ENCODE results near the gene C4orf50.

C4orf50 gene

GRCh38 chr4:5991405-5991804 lies 26.8 kb downstream of the C4orf50 start:
- DNase-seq = no peak

- DNase-seq = no peak
Measured at GRCh38 chr4:5990446-5991160, 27.6 kb downstream of the C4orf50 start.

- DNase-seq = no peak
Measured at GRCh38 chr4:5989236-5990225, 28.7 kb downstream of the C4orf50 start.

- no peak for DNase-seq
Measured at GRCh38 chr4:5988086-5988845, 30.0 kb downstream of the C4orf50 start.

- DNase-seq = no peak
Measured at GRCh38 chr4:5984843-5985242, 33.4 kb downstream of the C4orf50 start.

- no peak for DNase-seq
Measured at GRCh38 chr4:5982156-5982973, 35.9 kb downstream of the C4orf50 start.

GRCh38 chr4:5980436-5981155 lies 37.6 kb downstream of the C4orf50 start:
- no peak for DNase-seq

GRCh38 chr4:5979981-5980380 lies 38.2 kb downstream of the C4orf50 start:
- no peak for DNase-seq

- no peak for DNase-seq
Measured at GRCh38 chr4:5976921-5977320, 41.3 kb downstream of the C4orf50 start.

GRCh38 chr4:5976431-5976830 lies 41.8 kb downstream of the C4orf50 start:
- no peak for DNase-seq

- DNase-seq = no peak
Measured at GRCh38 chr4:5974321-5974720, 43.9 kb downstream of the C4orf50 start.

- DNase-seq = no peak
Measured at GRCh38 chr4:5973486-5974220, 44.6 kb downstream of the C4orf50 start.

GRCh38 chr4:5973033-5973432 lies 45.2 kb downstream of the C4orf50 start:
- DNase-seq = no peak

GRCh38 chr4:5972571-5972970 lies 45.7 kb downstream of the C4orf50 start:
- no peak for DNase-seq

- no peak for DNase-seq
Measured at GRCh38 chr4:5971078-5971450, 47.2 kb downstream of the C4orf50 start.

- DNase-seq = no peak
Measured at GRCh38 chr4:5970381-5971077, 47.7 kb downstream of the C4orf50 start.

GRCh38 chr4:5969777-5970176 lies 48.5 kb downstream of the C4orf50 start:
- no peak for DNase-seq

- no peak for DNase-seq
Measured at GRCh38 chr4:5969336-5969735, 48.9 kb downstream of the C4orf50 start.

GRCh38 chr4:5968246-5968645 lies 50.0 kb downstream of the C4orf50 start:
- no peak for DNase-seq

- no peak for DNase-seq
Measured at GRCh38 chr4:5967783-5968182, 50.4 kb downstream of the C4orf50 start.
